HT1080 (cell line): ENCODE data around the gene BMP8B. TPM values are rescaled to one million over a fixed set of nuclear protein-coding genes. Genes with fewer than 3 reads are reported as not detected.

Experiments used
- DNase-seq: peaks from one replicate; pipeline ENCODE4 v3.0.0-alpha.2; 2015; ENCODE audit warnings: low read depth
- small RNA-seq: library from RNA; depleted of rRNA; stranded (forward); fragments of <200 nt; gene quantifications from one replicate; pipeline ENCODE3, GENCODE V24; 2014
- total RNA-seq: library from RNA; depleted of rRNA; stranded (reverse); fragments of >200 nt; shearing (Covaris generic); gene quantifications from 2 replicates; pipeline ENCODE4 v1.2.3, GENCODE V29; 2014; rRNA removed

BMP8B gene
- total RNA-seq, 1 experiment from 2014 or later: not detected

DNA sequence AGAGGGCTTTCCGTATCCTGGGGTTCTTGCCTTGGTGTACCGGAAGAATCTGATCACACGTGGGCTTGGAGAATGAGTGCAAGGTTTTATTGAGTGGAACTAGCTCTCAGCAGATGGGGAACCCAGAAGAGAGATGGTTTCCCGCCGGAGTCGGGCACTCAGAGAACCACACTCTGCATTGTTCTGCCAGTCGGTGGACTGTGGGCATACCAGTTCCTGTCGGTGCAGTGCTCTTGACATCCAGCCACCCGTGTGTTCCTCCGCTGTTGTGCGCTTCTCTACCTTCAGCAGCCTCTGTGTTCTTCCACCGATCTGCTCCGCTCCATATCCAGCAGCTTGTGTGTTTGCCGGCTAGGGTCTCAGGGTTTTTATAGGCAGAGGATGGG is 60.7 kb downstream of the BMP8B start:
- no peak for DNase-seq

DNA sequence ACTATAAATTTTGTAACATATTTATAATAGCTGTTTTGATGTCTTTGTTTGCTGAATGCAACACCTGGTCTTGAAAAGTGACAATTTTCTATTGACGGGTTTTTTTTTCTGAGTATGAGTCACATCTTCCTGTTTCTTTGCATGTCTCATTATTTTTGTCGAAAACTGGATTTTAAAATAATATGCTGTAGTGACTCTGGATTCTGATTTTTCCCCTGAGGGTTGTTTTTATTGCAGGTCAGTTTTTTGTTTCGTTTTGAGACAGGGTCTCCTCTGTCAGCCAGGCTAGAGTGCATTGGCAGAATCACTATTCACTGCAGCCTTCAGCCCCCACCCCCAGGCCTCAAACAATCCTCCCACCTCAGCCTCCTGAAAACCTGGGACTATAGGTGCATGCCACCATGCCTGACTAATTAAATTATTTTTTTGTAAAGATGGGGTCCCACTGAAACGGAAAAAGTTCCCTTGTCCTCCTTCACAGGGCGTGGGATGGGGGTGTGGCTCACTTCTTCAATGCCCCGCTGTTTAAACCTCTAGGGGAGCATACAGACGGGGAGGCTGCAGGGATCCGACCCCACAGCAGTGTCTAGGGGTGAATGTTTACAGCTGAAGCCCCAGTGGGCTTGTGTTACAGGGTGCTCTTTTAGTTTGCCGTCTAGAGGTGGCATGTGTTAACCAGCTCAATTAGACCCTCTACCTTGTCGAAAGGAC is 61.3 kb downstream of the BMP8B start:
- no peak for DNase-seq

DNA sequence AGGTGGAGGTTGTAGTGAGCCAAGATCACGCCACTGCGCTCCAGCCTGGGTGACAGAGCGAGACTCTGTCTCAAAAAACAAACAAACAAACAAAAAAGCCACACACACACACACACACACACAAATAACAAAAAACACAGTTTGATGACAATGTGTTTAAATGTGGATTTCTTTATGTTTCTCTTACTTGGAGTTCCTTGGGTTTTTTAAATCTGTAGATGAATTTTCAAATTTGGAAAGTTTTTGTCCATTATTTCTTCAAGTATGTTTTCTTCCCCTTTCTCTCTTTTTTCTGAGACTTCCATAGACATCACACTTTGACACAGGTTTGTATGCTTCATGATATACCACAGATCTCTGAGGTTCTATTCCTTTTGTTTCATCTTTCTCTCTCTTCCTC is 62.1 kb downstream of the BMP8B start:
- no peak for DNase-seq

- peak; percentile 50 for DNase-seq
These were observed 66.2 kb downstream of the BMP8B start for GRCh38 chr1:39722495-39722894.

- DNase-seq: no peak
These were observed 67.0 kb downstream of the BMP8B start for GRCh38 chr1:39721664-39722063.

DNA sequence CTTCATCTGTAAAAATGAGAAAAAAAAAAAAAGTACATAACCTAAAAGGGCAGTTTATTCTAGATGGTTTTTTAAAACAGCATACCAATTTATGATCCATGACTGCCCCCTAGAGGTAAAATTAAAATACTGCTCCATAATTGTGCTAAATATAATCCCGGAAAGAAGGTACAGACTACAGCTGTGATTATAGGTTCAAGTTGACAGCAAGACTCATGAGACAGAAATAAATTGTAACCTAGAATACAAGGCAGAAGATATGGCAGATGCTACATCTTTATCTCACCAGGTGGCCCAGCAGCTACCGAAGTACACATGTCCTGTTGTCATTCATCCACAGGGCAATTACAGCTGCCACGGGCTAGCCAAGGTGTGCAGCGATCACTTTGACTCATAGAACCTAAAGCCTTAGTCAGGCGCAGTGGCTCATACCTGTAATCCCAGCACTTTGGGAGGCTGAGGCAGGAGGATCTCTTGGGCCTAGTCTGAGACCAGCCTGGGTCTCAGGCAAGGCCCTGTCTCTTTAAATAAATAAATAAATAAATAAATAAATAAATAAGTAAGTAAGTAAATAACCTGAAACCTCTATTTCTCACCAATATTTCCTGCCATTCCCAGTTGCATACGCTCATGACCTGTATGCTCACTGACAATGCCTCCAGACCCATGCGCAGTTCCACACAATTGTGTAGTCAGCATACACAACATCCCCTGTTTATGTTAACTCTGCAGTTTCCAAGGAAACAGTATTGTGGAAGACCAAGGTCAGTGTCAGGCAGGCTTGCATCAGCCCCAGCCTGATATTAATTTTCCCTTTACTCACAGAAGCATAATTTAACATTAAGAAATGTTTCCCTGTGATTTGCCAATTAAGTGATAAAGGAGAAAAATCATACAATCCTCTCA is 68.3 kb downstream of the BMP8B start:
- peak; percentile 55 for DNase-seq

DNA sequence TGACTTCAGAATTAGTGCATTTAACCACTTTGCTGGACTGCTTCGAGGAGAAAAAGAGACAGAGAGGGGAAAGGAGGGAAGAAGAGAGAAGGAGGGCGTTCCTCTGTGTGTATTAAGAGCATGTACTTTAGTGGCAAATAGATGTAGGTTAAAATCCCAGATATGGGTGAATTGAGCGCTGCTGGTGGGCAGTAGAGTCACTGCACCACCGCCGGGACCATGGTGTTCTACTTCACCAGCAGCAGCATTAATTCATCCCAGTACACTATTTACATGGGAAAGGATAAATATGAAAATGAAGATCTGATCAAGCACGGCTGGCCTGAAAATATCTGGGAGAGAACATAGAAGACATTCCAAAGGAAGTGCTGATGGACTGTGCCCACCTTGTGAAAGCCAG is 70.9 kb downstream of the BMP8B start:
- no peak for DNase-seq

DNA sequence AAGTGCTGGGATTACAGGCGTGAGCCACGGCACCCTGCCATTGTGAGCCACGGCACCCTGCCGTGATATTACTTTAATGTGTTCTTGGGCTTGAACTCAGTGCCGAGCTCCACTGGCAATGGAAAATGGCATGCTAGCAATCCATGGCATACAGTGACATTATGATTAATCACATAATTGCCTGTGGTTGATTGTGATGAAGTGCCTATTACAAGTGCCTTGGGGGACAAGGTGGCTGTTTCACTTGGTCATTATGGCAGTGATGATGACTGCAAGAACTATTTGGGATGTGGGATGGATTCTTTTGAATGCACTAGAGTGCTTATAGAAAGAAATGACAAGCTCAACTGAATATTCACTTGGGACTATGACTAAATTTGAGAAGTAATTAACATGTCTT is 75.1 kb downstream of the BMP8B start:
- no peak for DNase-seq

DNA sequence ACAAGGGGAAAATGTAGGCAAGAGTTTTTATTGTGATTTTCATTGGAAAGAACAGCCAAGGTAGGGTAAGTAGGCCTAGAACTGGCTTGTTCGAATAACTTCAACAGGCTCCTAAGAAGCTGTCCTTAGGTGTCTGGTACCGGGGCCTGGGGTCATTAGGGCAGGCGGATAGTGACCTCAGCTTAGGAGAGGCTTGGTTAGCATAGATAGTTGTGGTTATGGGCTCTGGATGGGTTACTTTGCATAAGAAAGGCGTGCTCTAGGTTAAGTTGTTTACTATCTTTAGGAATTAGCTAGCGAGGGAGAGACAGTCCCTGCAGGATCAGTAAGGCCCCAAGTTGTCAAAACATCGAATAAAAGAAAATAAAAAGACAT is 76.7 kb downstream of the BMP8B start:
- DNase-seq: no peak

- no peak for DNase-seq
These were observed 77.3 kb downstream of the BMP8B start for GRCh38 chr1:39711104-39711965.

DNA sequence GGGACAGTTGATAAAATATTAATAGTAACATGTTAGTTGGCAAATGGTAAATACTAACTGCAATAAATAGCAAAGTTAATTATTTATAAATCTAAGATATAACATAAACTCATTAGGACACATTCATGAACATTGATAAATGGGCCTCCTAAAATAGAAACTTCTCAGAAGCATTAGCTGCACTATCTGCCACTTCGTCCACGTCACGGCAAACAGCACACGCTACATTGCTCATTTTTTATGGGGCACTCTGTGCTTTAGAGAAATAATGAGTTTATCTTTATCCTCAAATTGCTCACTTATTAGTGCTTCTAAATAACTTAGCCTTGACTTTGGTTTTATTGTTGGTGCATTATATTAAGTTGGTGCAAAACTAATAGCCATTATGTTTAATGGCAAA is 81.2 kb downstream of the BMP8B start:
- DNase-seq: no peak

Small RNAs within 50 kb of the gene (small RNA-seq; reads per million reads assigned to genes)
- gene AL033527.1 (not detected), gene RNU7-121P (not detected)

Other genes with a start within 250 kb of the BMP8B start
- gene PABPC4, start 212.1 kb downstream of the BMP8B start, total RNA-seq: 177 and 266 TPM in 2 replicates
- not detected in 2 replicates for gene HEYL, start 149.2 kb downstream of the BMP8B start, total RNA-seq
- not detected in 2 replicates for gene NT5C1A, start 116.8 kb downstream of the BMP8B start, total RNA-seq
- gene HPCAL4, start 97.4 kb downstream of the BMP8B start, total RNA-seq: not detected in 2 replicates
- gene PPIE, start 50.0 kb downstream of the BMP8B start, total RNA-seq: 32.3 and 32.4 TPM in 2 replicates
- gene OXCT2, start 17.5 kb downstream of the BMP8B start, total RNA-seq: not detected in 2 replicates
- 23.0 and 25.6 TPM in 2 replicates for gene TRIT1, start 94.6 kb upstream of the BMP8B start, total RNA-seq
- gene MYCL, start 113.1 kb upstream of the BMP8B start, total RNA-seq: 0.40 and 5.6 TPM in 2 replicates
- 0.19 and 0.37 TPM in 2 replicates for gene MFSD2A, start 166.3 kb upstream of the BMP8B start, total RNA-seq